ENCODE measurements around the gene ERO1A. TPM values are rescaled to one million over a fixed set of nuclear protein-coding genes. Genes with fewer than 3 reads are reported as not detected.

ERO1A gene
- total and polyA plus RNA-seq, 9 of the 15 experiments (the other 6 are each of a cell fraction or from before 2014, with no cell fraction given) = 11.0 to 46.2 (median 27.6) TPM

GRCh38 chr14:52661314-52661713 is 34.0 kb downstream of the ERO1A start:
- BruUV-seq (replicated peaks) = no TSS peak
- Histone ChIP-seq H3K27me3 (ENCODE audit: control insufficient read depth in 2 of 2, insufficient read depth in 2 of 2, low read length in 2 of 2) (no peaks in the 10 kb centered on the region), H3K4me2 (ENCODE audit: insufficient read depth, low read length) (no peak overlapping the region), H3K9me3 (replicated peaks; ENCODE audit: control insufficient read depth, insufficient read depth, low read depth, low read length) (no peaks in the 10 kb centered on the region), H3K79me2 (ENCODE audit: control insufficient read depth, insufficient read depth, low read length) (no peaks in the 10 kb centered on the region), H2AFZ (ENCODE audit: low read depth, low read length) (no peak overlapping the region), H3K4me3 (no peak overlapping the region), H3K9me1 (ENCODE audit: control insufficient read depth, insufficient read depth, low read length) (no peaks in the 10 kb centered on the region), H3K4me1 (replicated peaks in 1 of 2; ENCODE audit: control insufficient read depth in 2 of 2, insufficient read depth in 2 of 2, low read length in 2 of 2) (no peaks in the 10 kb centered on the region), H3K27ac (ENCODE audit: extremely low read depth, low read depth, low read length) (no peak overlapping the region), H3K9ac (ENCODE audit: insufficient read depth in 1 of 2, low read depth in 2 of 2, low read length in 2 of 2) (no peak overlapping the region), H4K20me1 (replicated peaks; ENCODE audit: control insufficient read depth, insufficient read depth, low read length) (no peaks in the 10 kb centered on the region), H3K36me3 (ENCODE audit: control insufficient read depth, insufficient read depth, low read length) (peaks cover 34% of the 10 kb centered on the region; the same call in 2 of the 3 replicates)
- FAIRE-seq (no peak), DNase-seq (ENCODE audit: extremely low read depth in 1 of 4, low spot score in 3 of 4) (no peak), ATAC-seq (no peak)
- POLR2A ChIA-PET = no interaction called here
- in situ Hi-C loops (cut with MboI) (loop anchor here (10.0 kb wide), 1 partner anchor 1397 kb away; no protein-coding TSS in a partner anchor), intact Hi-C loops (cut with micrococcal nuclease) (no loop called here)
- 68% methylated on average over 2 of the region's 2 CpGs for WGBS (ENCODE audit: insufficient coverage, low coverage, missing lambda C conversion rate)
- TF ChIP-seq CBX1 (IDR thresholded peaks at IDR 0.05; ENCODE audit: low read depth) (no peak), TAL1 (IDR thresholded peaks at IDR 0.05) (no peak), NONO (IDR thresholded peaks at IDR 0.05; ENCODE audit: low read depth in 2 of 2, low read length in 1 of 2) (no peak), PCBP1 (IDR thresholded peaks at IDR 0.05; ENCODE audit: low read depth, low read length, poor library complexity, severe bottlenecking) (no peak), STAT6 (CRISPR knock-in tag; IDR thresholded peaks at IDR 0.05) (no peak), ZNF77 (CRISPR knock-in tag; IDR thresholded peaks at IDR 0.05) (no peak), C11orf30 (IDR thresholded peaks at IDR 0.05; ENCODE audit: low read depth) (no peak)
- CTCF ChIA-PET (ENCODE audit: low intra/inter-chr PET ratio) = no interaction called here

Data from K562 (cell line).